ENCODE results near the gene SLC38A11. TPM values are rescaled to one million over a fixed set of nuclear protein-coding genes. Genes with fewer than 3 reads are reported as not detected.
"Not testable (repeated sequence)": the region's sequence is repeated elsewhere in the genome, so short reads cannot be mapped to it uniquely, and the experiment has no call there.

Gene SLC38A11
- total RNA-seq, 2 experiments from 2014 or later: not detected

DNA sequence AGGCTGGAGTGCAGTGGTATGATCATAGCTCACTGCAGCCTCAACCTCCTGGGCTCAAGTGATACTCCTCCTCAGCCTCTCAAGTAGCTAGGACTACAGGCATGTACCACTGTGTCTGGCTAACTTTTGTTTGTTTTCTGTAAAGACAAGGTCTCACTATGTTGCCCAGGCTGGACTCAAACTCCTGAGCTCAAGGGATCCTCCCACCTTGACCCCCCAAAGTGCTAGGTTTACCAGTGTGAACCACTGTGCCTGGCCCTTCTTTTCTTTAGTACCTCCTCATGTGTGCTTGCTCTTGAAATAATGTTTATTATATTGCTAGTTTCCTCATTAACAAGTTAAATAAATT lies 94.7 kb downstream of the SLC38A11 start:
- Histone ChIP-seq H3K27ac (ENCODE audit: low read depth, low read length, poor library complexity, severe bottlenecking) (no peak overlapping the region), H3K9me2 (ENCODE audit: insufficient read depth, low read length) (no peaks in the 10 kb centered on the region), H2AFZ (ENCODE audit: low read length) (no peak overlapping the region), H3K4me1 (ENCODE audit: insufficient read depth, low read length, poor library complexity, severe bottlenecking) (peaks cover under 1% of the 10 kb centered on the region), H3K4me3 (ENCODE audit: low read depth, low read length, poor library complexity, severe bottlenecking) (no peak overlapping the region), H4K20me1 (ENCODE audit: insufficient read depth, low read length) (no peaks in the 10 kb centered on the region), H3K4me2 (ENCODE audit: low read length) (no peak overlapping the region), H3K36me3 (ENCODE audit: insufficient read depth, low read length) (no peaks in the 10 kb centered on the region), H3K79me2 (ENCODE audit: insufficient read depth, low read depth, low read length) (no peaks in the 10 kb centered on the region), H3K9me3 (ENCODE audit: low read length) (no peaks in the 10 kb centered on the region)
- intact Hi-C loops (cut with micrococcal nuclease; ENCODE audit: unreplicated experiment): no loop called here
- no TSS peak for BruUV-seq (replicated peaks)
- CTCF ChIA-PET (ENCODE audit: unreplicated experiment): no interaction called here
- TF ChIP-seq EZH2phosphoT487 (IDR thresholded peaks at IDR 0.05; ENCODE audit: borderline replicate concordance, low read depth, low read length): no peak
- no peak for TF ChIP-seq CTCF (conservative IDR thresholded peaks at IDR 0.05; ENCODE audit: low read length)
- POLR2A ChIA-PET: interaction anchor here (0.9 to 1.5 kb wide), 4 partner anchors 13 to 103 kb away, joined by 3 to 4 read pairs (median 4); partner anchors contain the start of gene COBLL1
- DNase-seq (ENCODE audit: low spot score): no peak

DNA sequence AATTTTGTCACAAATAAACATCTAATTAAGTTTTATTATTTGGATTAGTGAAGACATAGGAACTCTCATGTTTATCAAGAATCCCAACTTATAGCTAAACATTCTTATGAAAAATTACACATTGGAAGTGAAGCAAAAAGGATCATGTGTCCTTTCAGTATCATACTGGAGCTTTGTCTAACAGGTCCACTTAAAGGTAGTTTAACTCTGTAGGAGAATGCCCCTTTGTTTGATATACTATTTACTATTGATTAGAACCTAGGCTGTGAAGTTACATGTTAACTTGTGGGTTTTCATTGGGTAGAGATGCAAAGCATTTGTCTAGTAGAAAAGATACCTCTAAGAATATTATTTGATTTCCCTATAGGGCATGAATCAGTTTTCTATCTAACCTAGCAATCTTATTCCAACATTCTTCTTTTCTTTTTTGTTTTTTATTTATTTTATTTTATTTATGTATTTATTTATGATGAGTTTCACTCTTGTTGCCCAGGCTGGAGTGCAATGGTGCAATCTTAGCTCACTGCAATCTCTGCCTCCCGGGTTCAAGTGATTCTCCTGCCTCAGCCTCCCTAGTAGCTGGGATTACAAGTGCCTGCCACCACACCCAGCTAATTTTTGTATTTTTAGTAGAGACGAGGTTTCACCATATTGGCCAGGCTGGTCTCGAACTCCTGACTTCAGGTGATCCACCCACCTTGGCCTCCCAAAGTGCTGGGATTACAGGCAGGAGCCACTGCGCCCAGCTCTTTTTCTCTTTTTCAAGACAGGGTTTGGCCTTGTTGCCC lies 95.2 kb downstream of the SLC38A11 start:
- H3K79me2 ChIP-seq (ENCODE audit: insufficient read depth, low read depth, low read length); H2AFZ ChIP-seq (ENCODE audit: low read length); H3K9me2 ChIP-seq (ENCODE audit: insufficient read depth, low read length); H3K4me1 ChIP-seq (ENCODE audit: insufficient read depth, low read length, poor library complexity, severe bottlenecking); BruUV-seq (replicated peaks); H3K27ac ChIP-seq (ENCODE audit: low read depth, low read length, poor library complexity, severe bottlenecking); H4K20me1 ChIP-seq (ENCODE audit: insufficient read depth, low read length); H3K9me3 ChIP-seq (ENCODE audit: low read length); intact Hi-C loops (cut with micrococcal nuclease; ENCODE audit: unreplicated experiment); DNase-seq (ENCODE audit: low spot score); H3K4me3 ChIP-seq (ENCODE audit: low read depth, low read length, poor library complexity, severe bottlenecking); H3K36me3 ChIP-seq (ENCODE audit: insufficient read depth, low read length); H3K4me2 ChIP-seq (ENCODE audit: low read length): not testable (repeated sequence)
- POLR2A ChIA-PET: interaction anchor here (0.8 to 2.6 kb wide), 11 partner anchors 8 to 102 kb away, joined by 3 to 11 read pairs (median 3); partner anchors contain the start of gene COBLL1
- CTCF ChIA-PET (ENCODE audit: unreplicated experiment): interaction anchor here (1.2 kb wide), 1 partner anchor 18 kb away, joined by 3 read pairs; no protein-coding TSS in a partner anchor

- H3K4me3 ChIP-seq (ENCODE audit: low read depth, low read length, poor library complexity, severe bottlenecking): no peak overlapping the region
- H3K36me3 ChIP-seq (ENCODE audit: insufficient read depth, low read length): no peaks in the 10 kb centered on the region
- intact Hi-C loops (cut with micrococcal nuclease; ENCODE audit: unreplicated experiment): no loop called here
- DNase-seq (ENCODE audit: low spot score): no peak
- no peak overlapping the region for H2AFZ ChIP-seq (ENCODE audit: low read length)
- no TSS peak for BruUV-seq (replicated peaks)
- H3K79me2 ChIP-seq (ENCODE audit: insufficient read depth, low read depth, low read length): no peaks in the 10 kb centered on the region
- H3K9me3 ChIP-seq (ENCODE audit: low read length): no peaks in the 10 kb centered on the region
- H3K27ac ChIP-seq (ENCODE audit: low read depth, low read length, poor library complexity, severe bottlenecking): no peak overlapping the region
- H3K4me2 ChIP-seq (ENCODE audit: low read length): no peak overlapping the region
- no peak for TF ChIP-seq CTCF (conservative IDR thresholded peaks at IDR 0.05; ENCODE audit: low read length)
- no peak for TF ChIP-seq EZH2phosphoT487 (IDR thresholded peaks at IDR 0.05; ENCODE audit: borderline replicate concordance, low read depth, low read length)
- H4K20me1 ChIP-seq (ENCODE audit: insufficient read depth, low read length): no peaks in the 10 kb centered on the region
- H3K4me1 ChIP-seq (ENCODE audit: insufficient read depth, low read length, poor library complexity, severe bottlenecking): no peaks in the 10 kb centered on the region
- POLR2A ChIA-PET: interaction anchor here (0.8 to 2.6 kb wide), 7 partner anchors 9 to 74 kb away, joined by 3 to 11 read pairs (median 3); no protein-coding TSS in a partner anchor
- no peaks in the 10 kb centered on the region for H3K9me2 ChIP-seq (ENCODE audit: insufficient read depth, low read length)
- CTCF ChIA-PET (ENCODE audit: unreplicated experiment): interaction anchor here (1.2 kb wide), 1 partner anchor 17 kb away, joined by 3 read pairs; no protein-coding TSS in a partner anchor
Measured at GRCh38 chr2:164859251-164859818, 96.0 kb downstream of the SLC38A11 start.

Measured in OCI-LY7 (cell line).